Trophoblast cell (in vitro differentiated cells and primary cell): Measurements from ENCODE around the gene ZNF736. TPM values are rescaled to one million over a fixed set of nuclear protein-coding genes. Genes with fewer than 3 reads are reported as not detected.
A peak's percentile ranks its signal among the peaks of the same experiment; 100 is the strongest.

Experiments
- DNase-seq, 2 donors: peaks; one replicate each; pipeline ENCODE4 v3.0.0-alpha.2; 2016
- H2AFZ ChIP-seq: 2 replicates; pipeline ENCODE4 v1.6.1; 2013; ENCODE audit warnings: low read length, moderate library complexity, mild to moderate bottlenecking; ENCODE audit not compliant: insufficient read depth, poor library complexity
- H2AK5ac ChIP-seq: 2 replicates; pipeline ENCODE4 v1.6.1; 2013; ENCODE audit warnings: mild to moderate bottlenecking, low read length
- H2BK120ac ChIP-seq: 2 replicates; pipeline ENCODE4 v1.6.1; 2013; ENCODE audit warnings: low read length, mild to moderate bottlenecking, moderate library complexity; ENCODE audit not compliant: insufficient read depth, poor library complexity
- H2BK12ac ChIP-seq: 2 replicates; pipeline ENCODE4 v1.6.1; 2013; ENCODE audit warnings: mild to moderate bottlenecking, low read length, moderate library complexity
- H2BK5ac ChIP-seq: 2 replicates; pipeline ENCODE4 v1.6.1; 2013; ENCODE audit warnings: low read length, low read depth, moderate library complexity, mild to moderate bottlenecking; ENCODE audit not compliant: poor library complexity
- H3K14ac ChIP-seq: 2 replicates; pipeline ENCODE4 v1.6.1; 2013; ENCODE audit warnings: mild to moderate bottlenecking, low read length
- H3K18ac ChIP-seq: 2 replicates; pipeline ENCODE4 v1.6.1; 2013; ENCODE audit warnings: mild to moderate bottlenecking, low read length
- H3K23ac ChIP-seq: 2 replicates; pipeline ENCODE4 v1.6.1; 2013; ENCODE audit warnings: low read length
- H3K27ac ChIP-seq: 2 replicates; pipeline ENCODE4 v1.5.1; 2013; ENCODE audit warnings: low read depth, mild to moderate bottlenecking, inconsistent platforms, low read length, moderate library complexity
- H3K27me3 ChIP-seq: 2 replicates; pipeline ENCODE4 v1.6.1; 2013; ENCODE audit warnings: inconsistent platforms, mild to moderate bottlenecking, low read length, moderate library complexity; ENCODE audit not compliant: insufficient read depth
- H3K36me3 ChIP-seq, 2 experiments: 1 replicate in 1 of 2; 2 replicates in 1 of 2; pipeline ENCODE4 v1.6.1; 2013; ENCODE audit warnings: low read length in 2 of 2, mild to moderate bottlenecking in 2 of 2, moderate library complexity in 1 of 2; ENCODE audit not compliant: insufficient read depth in 2 of 2, control insufficient read depth in 1 of 2
- H3K4ac ChIP-seq: 2 replicates; pipeline ENCODE4 v1.6.1; 2013; ENCODE audit warnings: low read depth, mild to moderate bottlenecking, low read length, moderate library complexity
- H3K4me1 ChIP-seq, 2 experiments: 1 replicate in 1 of 2; 2 replicates in 1 of 2; pipeline ENCODE4 v1.6.1; 2013; ENCODE audit warnings: low read length in 2 of 2, mild to moderate bottlenecking in 2 of 2, moderate library complexity in 1 of 2; ENCODE audit not compliant: insufficient read depth in 2 of 2, control insufficient read depth in 1 of 2
- H3K4me2 ChIP-seq: 2 replicates; pipeline ENCODE4 v1.6.1; 2013; ENCODE audit warnings: inconsistent platforms, mild to moderate bottlenecking, low read length, moderate library complexity
- H3K4me3 ChIP-seq: 2 replicates; pipeline ENCODE4 v1.5.1; 2013; ENCODE audit warnings: mild to moderate bottlenecking, low read depth, low read length, inconsistent platforms
- H3K79me1 ChIP-seq: one replicate; pipeline ENCODE4 v1.6.1; 2013; ENCODE audit warnings: low read length
- H3K79me2 ChIP-seq: 2 replicates; pipeline ENCODE4 v1.6.1; 2013; ENCODE audit warnings: low read length, mild to moderate bottlenecking; ENCODE audit not compliant: control insufficient read depth, insufficient read depth, poor library complexity
- H3K9ac ChIP-seq: 2 replicates; pipeline ENCODE4 v1.6.1; 2013; ENCODE audit warnings: mild to moderate bottlenecking, low read length
- H3K9me3 ChIP-seq: 2 replicates; pipeline ENCODE4 v1.6.1; 2013; ENCODE audit warnings: low read depth, mild to moderate bottlenecking, control low read depth, inconsistent platforms, low read length; ENCODE audit not compliant: insufficient read depth
- H4K12ac ChIP-seq: 2 replicates; pipeline ENCODE4 v1.6.1; 2013; ENCODE audit warnings: low read depth, mild to moderate bottlenecking, low read length, moderate library complexity
- H4K8ac ChIP-seq: 2 replicates; pipeline ENCODE4 v1.6.1; 2013; ENCODE audit warnings: low read depth, mild to moderate bottlenecking, low read length, moderate library complexity
- H4K91ac ChIP-seq: one replicate; pipeline ENCODE4 v1.6.1; 2013; ENCODE audit warnings: low read depth, mild to moderate bottlenecking, low read length, moderate library complexity
- WGBS: extraction: QIAGEN DNeasy Blood & Tissue Kit; methylation state at CpG from one replicate; pipeline ENCODE4 v1.1.7; 2013; ENCODE audit warnings: missing lambda C conversion rate; ENCODE audit not compliant: insufficient read length, insufficient coverage; ENCODE audit errors: extremely low coverage; 5-methylcytosine and 5-hydroxymethylcytosine counted together
- polyA plus RNA-seq: library from polyadenylated mRNA; stranded (reverse); fragments of 200-250 nt; gene quantifications from 2 replicates; pipeline ENCODE4 v1.2.3, GENCODE V29; 2013

The ZNF736 gene
- 0.14 and 0.17 TPM in 2 replicates for polyA plus RNA-seq

- H3K4me1 ChIP-seq, result no peaks in the 10 kb centered on the region
- no peaks in the 10 kb centered on the region for H3K79me2 ChIP-seq
- no peak within 1 kb of the TSS for H2BK120ac ChIP-seq
- H2AK5ac ChIP-seq, result no peak within 1 kb of the TSS
- DNase-seq, result peak; percentile 96 to 98
- H4K8ac ChIP-seq, result no peak within 1 kb of the TSS
- no peaks in the 10 kb centered on the region for H3K36me3 ChIP-seq
- no peak within 1 kb of the TSS for H4K91ac ChIP-seq
- no peak within 1 kb of the TSS for H3K23ac ChIP-seq
- WGBS, result no CpG with 5 or more reads among the region's 33 CpGs
- H2AFZ ChIP-seq, result no peak within 1 kb of the TSS
- no peak within 1 kb of the TSS for H4K12ac ChIP-seq
- H2BK5ac ChIP-seq, result no peak within 1 kb of the TSS
- no peak within 1 kb of the TSS for H3K27ac ChIP-seq
- H3K18ac ChIP-seq, result no peak within 1 kb of the TSS
- no peak within 1 kb of the TSS for H3K14ac ChIP-seq
- no peak within 1 kb of the TSS for H3K9ac ChIP-seq
- no peaks in the 10 kb centered on the region for H3K79me1 ChIP-seq
- peak within 1 kb of the TSS; percentile 63 for H3K4me3 ChIP-seq
- peaks cover 34% of the 10 kb centered on the region for H3K9me3 ChIP-seq
- H3K4ac ChIP-seq, result no peak within 1 kb of the TSS
- no peak within 1 kb of the TSS for H2BK12ac ChIP-seq
- peak within 1 kb of the TSS; percentile 21 for H3K4me2 ChIP-seq
- no peaks in the 10 kb centered on the region for H3K27me3 ChIP-seq
Observed at GRCh38 chr7:64313740-64314491, at the start of gene ZNF736. TSS of gene ZNF736 (plus strand) at chr7:64313961. CDS start at chr7:64314151, 190 bp downstream.

DNA sequence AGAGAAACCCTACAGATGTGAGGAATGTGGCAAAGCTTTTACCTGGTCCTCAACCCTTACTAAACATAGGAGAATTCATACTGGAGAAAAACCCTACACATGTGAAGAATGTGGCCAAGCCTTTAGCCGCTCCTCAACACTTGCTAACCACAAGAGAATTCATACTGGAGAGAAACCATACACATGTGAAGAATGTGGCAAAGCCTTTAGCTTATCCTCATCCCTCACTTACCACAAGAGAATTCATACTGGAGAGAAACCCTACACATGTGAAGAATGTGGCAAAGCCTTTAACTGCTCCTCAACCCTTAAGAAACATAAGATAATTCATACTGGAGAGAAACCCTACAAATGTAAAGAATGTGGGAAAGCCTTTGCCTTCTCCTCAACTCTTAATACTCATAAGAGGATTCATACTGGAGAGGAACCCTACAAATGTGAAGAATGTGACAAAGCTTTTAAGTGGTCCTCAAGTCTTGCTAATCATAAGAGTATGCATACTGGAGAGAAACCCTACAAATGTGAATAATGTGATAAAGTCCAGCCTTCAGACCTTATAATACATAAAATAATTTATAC lies 47.3 kb upstream of the ZNF736 start:
- Histone ChIP-seq H4K91ac (no peak overlapping the region), H4K12ac (no peak overlapping the region), H3K79me1 (no peaks in the 10 kb centered on the region), H3K4me3 (no peak overlapping the region), H3K27me3 (no peaks in the 10 kb centered on the region), H3K9me3 (peaks cover 1% of the 10 kb centered on the region), H3K4me2 (no peak overlapping the region), H2BK5ac (no peak overlapping the region), H2AFZ (no peak overlapping the region), H4K8ac (no peak overlapping the region), H3K23ac (no peak overlapping the region), H3K9ac (no peak overlapping the region), H3K36me3 (no peaks in the 10 kb centered on the region), H2BK12ac (no peak overlapping the region), H3K14ac (no peak overlapping the region), H3K79me2 (no peaks in the 10 kb centered on the region), H2BK120ac (no peak overlapping the region), H3K27ac (no peak overlapping the region), H3K18ac (no peak overlapping the region), H2AK5ac (no peak overlapping the region), H3K4ac (no peak overlapping the region), H3K4me1 (no peaks in the 10 kb centered on the region)
- no peak for DNase-seq
- no CpG with 5 or more reads among the region's 1 CpG for WGBS

DNA sequence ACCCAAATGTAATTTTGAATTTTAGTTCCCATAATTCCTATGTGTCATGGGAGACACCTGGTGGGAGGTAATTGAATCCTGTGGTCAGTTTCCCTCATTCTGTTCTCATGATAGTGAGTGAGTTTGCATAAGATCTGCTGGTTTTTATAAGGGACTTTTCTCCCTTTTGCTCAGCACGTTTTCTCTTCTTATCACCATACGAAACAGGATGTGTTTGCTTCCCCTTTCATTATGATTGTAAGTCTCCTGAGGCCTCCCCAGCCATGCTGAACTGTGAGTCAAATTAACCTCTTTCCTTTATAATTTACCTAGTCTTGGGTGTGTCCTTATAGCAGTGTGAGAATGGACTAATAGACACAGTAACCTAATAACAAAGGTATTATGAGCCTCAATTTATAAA lies 36.1 kb upstream of the ZNF736 start:
- Histone ChIP-seq H3K27me3 (no peaks in the 10 kb centered on the region), H2BK120ac (no peak overlapping the region), H4K91ac (no peak overlapping the region), H3K14ac (no peak overlapping the region), H3K18ac (no peak overlapping the region), H3K4ac (no peak overlapping the region), H3K79me1 (no peaks in the 10 kb centered on the region), H2AFZ (no peak overlapping the region), H3K9me3 (peaks cover 3% of the 10 kb centered on the region), H3K36me3 (no peaks in the 10 kb centered on the region), H2BK5ac (no peak overlapping the region), H4K8ac (no peak overlapping the region), H4K12ac (no peak overlapping the region), H2BK12ac (no peak overlapping the region), H3K79me2 (no peaks in the 10 kb centered on the region), H3K4me3 (no peak overlapping the region), H3K27ac (no peak overlapping the region), H3K4me2 (no peak overlapping the region), H3K9ac (no peak overlapping the region), H2AK5ac (no peak overlapping the region), H3K4me1 (no peaks in the 10 kb centered on the region), H3K23ac (no peak overlapping the region)
- no peak for DNase-seq
- no CpG with 5 or more reads among the region's 2 CpGs for WGBS

GRCh38 chr7:64294701-64295420 lies 18.9 kb upstream of the ZNF736 start:
- H2AFZ ChIP-seq, result no peak overlapping the region
- H3K4ac ChIP-seq, result no peak overlapping the region
- no peak overlapping the region for H4K12ac ChIP-seq
- no peak overlapping the region for H2BK12ac ChIP-seq
- H3K9me3 ChIP-seq, result peaks cover 40% of the 10 kb centered on the region
- no peak overlapping the region for H2BK120ac ChIP-seq
- H3K14ac ChIP-seq, result no peak overlapping the region
- no peak overlapping the region for H4K8ac ChIP-seq
- H3K23ac ChIP-seq, result no peak overlapping the region
- no peaks in the 10 kb centered on the region for H3K79me1 ChIP-seq
- H3K4me1 ChIP-seq, result no peaks in the 10 kb centered on the region
- H3K27me3 ChIP-seq, result no peaks in the 10 kb centered on the region
- no peak overlapping the region for H3K4me2 ChIP-seq
- no peak overlapping the region for H3K18ac ChIP-seq
- no peaks in the 10 kb centered on the region for H3K36me3 ChIP-seq
- H2BK5ac ChIP-seq, result no peak overlapping the region
- WGBS, result no CpG with 5 or more reads among the region's 1 CpG
- no peak overlapping the region for H2AK5ac ChIP-seq
- no peak overlapping the region for H3K9ac ChIP-seq
- H3K79me2 ChIP-seq, result no peaks in the 10 kb centered on the region
- H4K91ac ChIP-seq, result no peak overlapping the region
- no peak for DNase-seq
- H3K27ac ChIP-seq, result no peak overlapping the region
- H3K4me3 ChIP-seq, result no peak overlapping the region
